T47D (cell line): ENCODE results near the gene B3GLCT.

Experiments
- DNase-seq, 2 experiments: peaks; one replicate each; pipeline versions ENCODE4 v3.0.0 to v3.0.0-alpha.2; 2011 to 2012; ENCODE audit warnings: low read depth in 1 of 2, low spot score in 1 of 2
- JUND ChIP-seq: IDR thresholded peaks from 2 replicates; pipeline ENCODE4 v1.6.1; 2012; ENCODE audit warnings: low read depth
- in situ Hi-C: cut with HindIII; loops from 2 replicates; pipeline ENCODE4 v1.10.0; 2016; ENCODE audit warnings: low sequenced_read_pairs, low pct_unique_long_range_greater_than_20kb

B3GLCT gene

DNA sequence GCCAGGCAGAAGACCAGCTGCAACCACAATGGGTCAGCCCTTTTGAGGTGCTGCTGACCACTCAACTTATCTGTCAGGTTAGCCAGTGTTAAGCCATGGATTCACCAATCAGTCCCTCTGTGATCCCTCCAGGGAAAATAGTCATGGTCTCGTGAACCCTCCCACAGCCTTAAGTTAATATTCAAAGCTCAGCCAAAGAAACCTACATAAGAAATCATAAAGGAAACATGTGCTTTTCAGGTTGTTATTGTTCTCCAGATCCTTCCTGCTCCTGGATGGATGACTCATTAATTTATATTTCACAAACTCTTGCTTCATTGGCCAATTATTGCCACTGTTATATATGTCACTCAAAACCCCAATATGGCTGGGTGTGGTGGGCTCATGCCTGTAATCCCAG is 161.9 kb downstream of the B3GLCT start:
- TF ChIP-seq JUND: no peak
- no peak for DNase-seq
- in situ Hi-C loops: no loop called here

GRCh38 chr13:31365630-31366029 is 165.9 kb downstream of the B3GLCT start:
- no peak for DNase-seq
- in situ Hi-C loops: no loop called here
- no peak for TF ChIP-seq JUND

- in situ Hi-C loops: no loop called here
- no peak for TF ChIP-seq JUND
- DNase-seq: no peak
Observed at GRCh38 chr13:31367410-31367809, 167.6 kb downstream of the B3GLCT start.

DNA sequence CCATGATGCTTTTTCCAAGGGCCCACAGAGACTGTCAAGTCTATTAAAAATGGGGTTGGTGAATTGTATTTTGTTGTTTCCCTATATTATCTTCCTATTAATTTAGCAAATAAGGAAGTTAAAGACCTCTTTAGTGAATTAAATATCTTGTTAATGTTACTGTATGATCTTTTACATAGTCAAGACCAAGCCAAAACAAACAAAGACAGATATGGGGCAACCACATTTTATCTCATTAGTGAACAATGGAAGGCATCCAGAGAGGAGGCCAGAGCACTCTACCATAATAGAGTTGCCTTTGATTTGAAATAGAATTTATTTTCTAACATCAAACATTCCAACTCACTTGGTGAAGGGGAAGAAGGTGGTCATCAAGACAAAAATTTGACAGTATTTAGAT is 169.4 kb downstream of the B3GLCT start:
- no peak for DNase-seq
- in situ Hi-C loops: no loop called here
- no peak for TF ChIP-seq JUND

DNA sequence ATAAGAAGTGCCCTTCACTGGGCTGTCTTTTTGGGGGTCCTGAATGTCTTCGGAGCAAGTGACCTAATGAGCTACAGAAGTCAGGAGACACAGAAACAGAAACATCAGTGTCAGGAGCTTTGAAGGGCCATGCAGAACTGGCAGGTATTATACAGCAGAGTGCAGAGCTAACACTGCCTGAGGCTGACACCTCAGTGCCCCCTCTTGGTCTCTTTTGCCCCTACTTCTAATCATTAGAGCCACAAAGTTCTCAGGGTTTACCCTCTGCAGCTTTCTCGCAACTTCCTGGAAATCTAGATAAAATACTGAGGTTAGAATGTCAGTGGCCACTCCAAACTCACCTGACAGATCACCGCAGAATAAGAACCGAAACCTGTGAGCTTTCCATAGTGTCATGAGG is 172.7 kb downstream of the B3GLCT start:
- TF ChIP-seq JUND: no peak
- DNase-seq: no peak
- in situ Hi-C loops: no loop called here

DNA sequence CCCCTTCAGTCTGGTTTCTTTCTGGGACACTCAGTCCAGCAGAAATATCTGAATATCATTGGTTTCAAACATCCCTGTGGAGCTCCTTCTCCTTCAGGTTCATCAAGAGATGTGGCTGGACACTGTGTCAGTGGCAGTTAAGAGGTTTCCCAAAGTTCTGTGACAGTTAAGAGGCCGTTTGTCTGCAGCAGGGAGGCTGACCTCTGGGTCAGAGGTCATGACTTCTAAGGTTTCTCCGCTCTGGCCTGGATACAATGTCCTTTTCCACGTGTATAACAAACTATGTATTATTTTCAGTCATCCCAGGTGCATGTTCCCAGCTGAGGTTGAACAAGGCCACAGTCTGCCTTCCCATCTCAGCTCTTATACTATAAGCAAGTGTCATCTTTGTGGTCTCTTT is 174.9 kb downstream of the B3GLCT start:
- in situ Hi-C loops: no loop called here
- no peak for DNase-seq
- no peak for TF ChIP-seq JUND

DNA sequence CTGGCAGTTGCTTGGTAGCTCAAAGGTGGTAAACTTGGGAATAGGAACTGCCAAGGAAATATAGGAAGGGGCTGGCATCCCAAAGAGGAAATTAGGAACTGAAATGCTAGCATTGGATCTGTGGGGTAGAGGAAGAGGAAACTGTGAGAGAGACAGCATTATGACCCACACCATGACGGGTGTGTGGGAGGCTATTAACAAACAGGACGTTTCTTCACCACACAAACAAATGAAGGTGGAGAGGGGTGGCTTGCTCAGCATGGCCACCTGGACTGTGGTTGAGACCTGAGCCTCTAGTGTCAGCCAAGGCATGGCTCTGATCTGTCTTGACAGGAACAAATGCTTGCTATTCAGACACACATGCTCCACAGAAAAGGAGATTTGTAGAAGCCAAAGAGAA is 178.2 kb downstream of the B3GLCT start:
- in situ Hi-C loops: no loop called here

GRCh38 chr13:31380715-31381114 is 180.9 kb downstream of the B3GLCT start:
- no peak for TF ChIP-seq JUND
- no peak for DNase-seq

More for the DNA sequence above, 178.2 kb downstream of the B3GLCT start:
- no peak for TF ChIP-seq JUND
- no peak for DNase-seq

More at GRCh38 chr13:31380715-31381114, 180.9 kb downstream of the B3GLCT start:
- in situ Hi-C loops: no loop called here
